OCI-LY7 (cell line): ENCODE measurements around the gene SPTB. TPM values are rescaled to one million over a fixed set of nuclear protein-coding genes. Genes with fewer than 3 reads are reported as not detected.

ENCODE experiments used
- BruUV-seq: library from RNA; stranded (reverse); fragments of 400-500 nt; replicated peaks from 2 replicates; lab custom pipeline; 2021; lab: Mats Ljungman, UMichigan
- CTCF ChIA-PET: fragments of 300-600 bp; sonication (Branson Sonifier 250); formaldehyde crosslinking; loops from one replicate; lab custom pipeline; 2022; ENCODE audit warnings: antibody characterized with exemption; ENCODE audit not compliant: unreplicated experiment; lab: Charles Lee
- POLR2A ChIA-PET: fragments of 300-600 bp; sonication (Branson Sonifier 250); formaldehyde crosslinking; loops from one replicate; lab custom pipeline; 2022; ENCODE audit warnings: antibody characterized with exemption; lab: Charles Lee
- DNase-seq: peaks from one replicate; pipeline ENCODE4 v3.0.0-alpha.2; 2015; ENCODE audit warnings: low spot score
- H2AFZ ChIP-seq: fragments of 200-600 bp; sonication (generic), shearing (Covaris generic); 2 replicates; pipeline ENCODE4 v1.6.1; 2014; ENCODE audit warnings: mild to moderate bottlenecking, antibody characterized with exemption, low read length, moderate library complexity
- H3K27ac ChIP-seq: fragments of 200-600 bp; sonication (generic); 2 replicates; pipeline ENCODE4 v1.5.1; 2014; ENCODE audit warnings: mixed run types, low read depth, mild to moderate bottlenecking, moderate library complexity, low read length, inconsistent platforms; ENCODE audit not compliant: poor library complexity, severe bottlenecking
- H3K36me3 ChIP-seq: fragments of 200-600 bp; sonication (generic); 2 replicates; pipeline ENCODE4 v1.6.1; 2014; ENCODE audit warnings: mild to moderate bottlenecking, antibody characterized with exemption, low read length, moderate library complexity, mixed read lengths; ENCODE audit not compliant: insufficient read depth
- H3K4me1 ChIP-seq: fragments of 200-600 bp; sonication (generic); 2 replicates; pipeline ENCODE4 v1.5.1; 2014; ENCODE audit warnings: mild to moderate bottlenecking, low read length; ENCODE audit not compliant: insufficient read depth, poor library complexity, severe bottlenecking
- H3K4me2 ChIP-seq: fragments of 200-600 bp; sonication (generic); 2 replicates; pipeline ENCODE4 v1.6.1; 2014; ENCODE audit warnings: mild to moderate bottlenecking, low read length
- H3K4me3 ChIP-seq: fragments of 200-600 bp; sonication (generic); 2 replicates; pipeline ENCODE4 v1.5.1; 2014; ENCODE audit warnings: mild to moderate bottlenecking, low read depth, low read length; ENCODE audit not compliant: poor library complexity, severe bottlenecking
- H3K79me2 ChIP-seq: fragments of 200-600 bp; sonication (generic); 2 replicates; pipeline ENCODE4 v1.6.1; 2016; ENCODE audit warnings: low read depth, mild to moderate bottlenecking, low read length, moderate library complexity, mixed read lengths; ENCODE audit not compliant: insufficient read depth
- H3K9me2 ChIP-seq: fragments of 200-600 bp; sonication (generic); 2 replicates; pipeline ENCODE4 v1.6.1; 2016; ENCODE audit warnings: mild to moderate bottlenecking, low read length, mixed read lengths; ENCODE audit not compliant: insufficient read depth
- H3K9me3 ChIP-seq: fragments of 200-600 bp; sonication (generic); 2 replicates; pipeline ENCODE4 v1.6.1; 2014; ENCODE audit warnings: mild to moderate bottlenecking, mixed run types, low read length, mixed read lengths
- H4K20me1 ChIP-seq: fragments of 200-600 bp; sonication (generic); 2 replicates; pipeline ENCODE4 v1.6.1; 2014; ENCODE audit warnings: mild to moderate bottlenecking, antibody characterized with exemption, low read length, moderate library complexity, mixed read lengths; ENCODE audit not compliant: insufficient read depth
- EZH2phosphoT487 ChIP-seq: fragments of 200-600 bp; sonication (generic); IDR thresholded peaks from 2 replicates; pipeline ENCODE4 v1.6.1; 2018; ENCODE audit warnings: low read depth, borderline replicate concordance, mild to moderate bottlenecking, mixed run types, antibody characterized with exemption, low read length, moderate library complexity, mixed read lengths
- intact Hi-C: fragments of 100-400 bp; cut with micrococcal nuclease; formaldehyde crosslinking; loops from one replicate; pipeline ENCODE4 v1.10.0; 2022; ENCODE audit not compliant: unreplicated experiment
- total RNA-seq, 2 experiments: library from RNA; depleted of rRNA in 1 of 2; stranded (reverse); fragments of >200 nt in 1 of 2; shearing (Covaris generic) in 1 of 2; gene quantifications; 2 replicates each; pipeline ENCODE4 v1.2.3, GENCODE V29; 2014 to 2022
- TF ChIP-seq, protein P1 (sequence below): fragments of 200-600 bp; sonication (generic); conservative IDR thresholded peaks from 2 replicates; pipeline ENCODE4 v1.5.1; 2014; ENCODE audit warnings: mild to moderate bottlenecking, antibody characterized with exemption, low read length, moderate library complexity, mixed read lengths

SPTB gene
- total RNA-seq, 2 experiments from 2014 or later, result not detected

GRCh38 chr14:64709126-64709525 lies 170.6 kb downstream of the SPTB start:
- Histone ChIP-seq H3K4me1 (no peaks in the 10 kb centered on the region), H4K20me1 (no peaks in the 10 kb centered on the region), H3K4me3 (no peak overlapping the region), H3K27ac (no peak overlapping the region), H3K79me2 (no peaks in the 10 kb centered on the region), H3K9me2 (no peaks in the 10 kb centered on the region), H3K9me3 (peaks cover 9% of the 10 kb centered on the region), H3K4me2 (no peak overlapping the region), H3K36me3 (no peaks in the 10 kb centered on the region), H2AFZ (no peak overlapping the region)
- no TSS peak for BruUV-seq
- no peak for DNase-seq
- ChIA-PET CTCF (interaction anchor here (0.6 kb wide), 2 partner anchors 93 to 977 kb away, joined by 3 to 5 read pairs; no protein-coding TSS in a partner anchor), POLR2A (interaction anchor here (0.6 kb wide), 1 partner anchor 205 kb away, joined by 3 read pairs; no protein-coding TSS in a partner anchor)
- intact Hi-C loops, result no loop called here
- no peak for TF ChIP-seq EZH2phosphoT487
- TF ChIP-seq, protein P1, sequence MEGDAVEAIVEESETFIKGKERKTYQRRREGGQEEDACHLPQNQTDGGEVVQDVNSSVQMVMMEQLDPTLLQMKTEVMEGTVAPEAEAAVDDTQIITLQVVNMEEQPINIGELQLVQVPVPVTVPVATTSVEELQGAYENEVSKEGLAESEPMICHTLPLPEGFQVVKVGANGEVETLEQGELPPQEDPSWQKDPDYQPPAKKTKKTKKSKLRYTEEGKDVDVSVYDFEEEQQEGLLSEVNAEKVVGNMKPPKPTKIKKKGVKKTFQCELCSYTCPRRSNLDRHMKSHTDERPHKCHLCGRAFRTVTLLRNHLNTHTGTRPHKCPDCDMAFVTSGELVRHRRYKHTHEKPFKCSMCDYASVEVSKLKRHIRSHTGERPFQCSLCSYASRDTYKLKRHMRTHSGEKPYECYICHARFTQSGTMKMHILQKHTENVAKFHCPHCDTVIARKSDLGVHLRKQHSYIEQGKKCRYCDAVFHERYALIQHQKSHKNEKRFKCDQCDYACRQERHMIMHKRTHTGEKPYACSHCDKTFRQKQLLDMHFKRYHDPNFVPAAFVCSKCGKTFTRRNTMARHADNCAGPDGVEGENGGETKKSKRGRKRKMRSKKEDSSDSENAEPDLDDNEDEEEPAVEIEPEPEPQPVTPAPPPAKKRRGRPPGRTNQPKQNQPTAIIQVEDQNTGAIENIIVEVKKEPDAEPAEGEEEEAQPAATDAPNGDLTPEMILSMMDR, result no peak

- H2AFZ ChIP-seq, result no peak overlapping the region
- H3K4me2 ChIP-seq, result no peak overlapping the region
- no peak for DNase-seq
- H3K27ac ChIP-seq, result no peak overlapping the region
- intact Hi-C loops, result no loop called here
- peaks cover 6% of the 10 kb centered on the region for H3K9me3 ChIP-seq
- H4K20me1 ChIP-seq, result no peaks in the 10 kb centered on the region
- CTCF ChIA-PET, result interaction anchor here (0.6 kb wide), 1 partner anchor 978 kb away, joined by 3 read pairs; no protein-coding TSS in a partner anchor
- no peaks in the 10 kb centered on the region for H3K36me3 ChIP-seq
- TF ChIP-seq, protein P1, result no peak
- TF ChIP-seq EZH2phosphoT487, result no peak
- no peak overlapping the region for H3K4me3 ChIP-seq
- POLR2A ChIA-PET, result no interaction called here
- H3K79me2 ChIP-seq, result no peaks in the 10 kb centered on the region
- no TSS peak for BruUV-seq
- no peaks in the 10 kb centered on the region for H3K9me2 ChIP-seq
- H3K4me1 ChIP-seq, result no peaks in the 10 kb centered on the region
Measured at GRCh38 chr14:64708148-64709004, 171.3 kb downstream of the SPTB start.

DNA sequence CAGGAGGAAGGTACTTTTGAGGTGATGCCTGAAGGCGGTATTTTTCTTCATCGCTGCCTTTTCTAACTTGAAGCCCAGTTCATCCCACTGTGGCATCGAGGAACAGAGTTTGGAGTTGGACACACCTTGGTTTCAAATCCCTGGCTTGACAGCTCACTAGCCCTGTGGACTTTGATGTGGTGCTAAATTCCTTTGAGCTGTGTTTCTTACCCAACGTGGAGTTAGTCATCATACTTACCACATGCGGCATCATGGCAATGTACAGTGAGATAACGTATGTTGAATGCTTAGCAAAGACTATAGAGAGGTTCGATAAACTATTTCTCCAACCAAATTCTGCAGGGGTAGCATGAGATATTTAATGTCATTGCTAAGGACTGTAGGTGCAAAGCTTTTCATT lies 172.0 kb downstream of the SPTB start:
- H3K79me2 ChIP-seq, result no peaks in the 10 kb centered on the region
- H3K27ac ChIP-seq, result no peak overlapping the region
- no peak overlapping the region for H3K4me2 ChIP-seq

More for the DNA sequence above, 172.0 kb downstream of the SPTB start:
- no peaks in the 10 kb centered on the region for H4K20me1 ChIP-seq
- intact Hi-C loops, result no loop called here
- ChIA-PET CTCF (no interaction called here), POLR2A (no interaction called here)
- no peaks in the 10 kb centered on the region for H3K36me3 ChIP-seq
- no peaks in the 10 kb centered on the region for H3K9me2 ChIP-seq
- H2AFZ ChIP-seq, result no peak overlapping the region
- no peaks in the 10 kb centered on the region for H3K9me3 ChIP-seq
- H3K4me1 ChIP-seq, result no peaks in the 10 kb centered on the region
- TF ChIP-seq EZH2phosphoT487, result no peak
- TF ChIP-seq, protein P1, result no peak
- no TSS peak for BruUV-seq
- H3K4me3 ChIP-seq, result no peak overlapping the region
- no peak for DNase-seq
